Endothelial cell of umbilical vein (primary cell): ENCODE measurements around the gene FSD1.

Experiments
- CTCF ChIP-seq, 2 donors: IDR thresholded peaks; 1 replicate in 1 of 2; 2 replicates in 1 of 2; pipeline ENCODE4 v1.5.1; 2011; ENCODE audit warnings: low read length in 2 of 2, mild to moderate bottlenecking in 2 of 2, moderate library complexity in 2 of 2, control low read depth in 1 of 2, inconsistent platforms in 1 of 2, low read depth in 1 of 2; ENCODE audit not compliant: insufficient read depth in 1 of 2; ENCODE audit errors: extremely low read depth in 1 of 2
- FOS ChIP-seq: IDR thresholded peaks from 2 replicates; pipeline ENCODE4 v1.6.1; 2011; ENCODE audit warnings: mild to moderate bottlenecking, low read length, moderate library complexity, borderline replicate concordance; ENCODE audit not compliant: insufficient read depth
- MAX ChIP-seq: IDR thresholded peaks from 2 replicates; pipeline ENCODE4 v1.6.1; 2011; ENCODE audit not compliant: insufficient read depth, insufficient read length
- MYC ChIP-seq: IDR thresholded peaks from one replicate; pipeline ENCODE4 v1.6.1; 2011; ENCODE audit warnings: mild to moderate bottlenecking, low read depth, low read length
- POLR2A ChIP-seq: IDR thresholded peaks from 2 replicates; pipeline ENCODE4 v1.6.1; 2012; ENCODE audit warnings: low read depth, mild to moderate bottlenecking, control low read depth, low read length
- POLR2AphosphoS5 ChIP-seq: IDR thresholded peaks from 2 replicates; pipeline ENCODE4 v1.6.1; 2012; ENCODE audit warnings: low read depth, mild to moderate bottlenecking, control low read depth, low read length, moderate library complexity; ENCODE audit not compliant: insufficient read depth

GRCh38 chr19:4327877-4328242, 23.5 kb downstream of the FSD1 start:
- TF ChIP-seq MAX (no peak), CTCF (IDR thresholded peaks at IDR 0.05; ENCODE audit: extremely low read depth in 1 of 2, insufficient read depth in 1 of 2, low read depth in 1 of 2, low read length in 2 of 2) (no peak), POLR2A (no peak), FOS (no peak), MYC (no peak), POLR2AphosphoS5 (no peak)
